Panc1 (cell line): ENCODE data around the gene MYO1E.

Source experiments
- POLR2AphosphoS5 ChIP-seq: IDR thresholded peaks from 2 replicates; pipeline ENCODE4 v1.6.1; 2012; ENCODE audit warnings: mild to moderate bottlenecking, low read depth, low read length, moderate library complexity
- SIN3A ChIP-seq: IDR thresholded peaks from 2 replicates; pipeline ENCODE4 v1.6.1; 2012; ENCODE audit warnings: low read depth, mild to moderate bottlenecking, low read length, moderate library complexity, borderline replicate concordance; ENCODE audit not compliant: insufficient read depth
- TCF7L2 ChIP-seq: IDR thresholded peaks from 2 replicates; pipeline ENCODE4 v1.6.1; 2011; ENCODE audit warnings: mild to moderate bottlenecking, low read depth, low read length, inconsistent platforms
- TF ChIP-seq, protein P1 (sequence below): fragments of 450-650 bp; IDR thresholded peaks from 2 replicates; pipeline ENCODE4 v1.5.1; 2017; ENCODE audit warnings: mild to moderate bottlenecking
- TF ChIP-seq, protein P2 (sequence below), 2 experiments: IDR thresholded peaks; 2 replicates each; pipeline ENCODE4 v1.6.1; 2011 to 2012; ENCODE audit warnings: low read depth in 2 of 2, control low read depth in 1 of 2, low read length in 1 of 2, mild to moderate bottlenecking in 1 of 2, moderate library complexity in 1 of 2; ENCODE audit not compliant: insufficient read depth in 1 of 2

DNA sequence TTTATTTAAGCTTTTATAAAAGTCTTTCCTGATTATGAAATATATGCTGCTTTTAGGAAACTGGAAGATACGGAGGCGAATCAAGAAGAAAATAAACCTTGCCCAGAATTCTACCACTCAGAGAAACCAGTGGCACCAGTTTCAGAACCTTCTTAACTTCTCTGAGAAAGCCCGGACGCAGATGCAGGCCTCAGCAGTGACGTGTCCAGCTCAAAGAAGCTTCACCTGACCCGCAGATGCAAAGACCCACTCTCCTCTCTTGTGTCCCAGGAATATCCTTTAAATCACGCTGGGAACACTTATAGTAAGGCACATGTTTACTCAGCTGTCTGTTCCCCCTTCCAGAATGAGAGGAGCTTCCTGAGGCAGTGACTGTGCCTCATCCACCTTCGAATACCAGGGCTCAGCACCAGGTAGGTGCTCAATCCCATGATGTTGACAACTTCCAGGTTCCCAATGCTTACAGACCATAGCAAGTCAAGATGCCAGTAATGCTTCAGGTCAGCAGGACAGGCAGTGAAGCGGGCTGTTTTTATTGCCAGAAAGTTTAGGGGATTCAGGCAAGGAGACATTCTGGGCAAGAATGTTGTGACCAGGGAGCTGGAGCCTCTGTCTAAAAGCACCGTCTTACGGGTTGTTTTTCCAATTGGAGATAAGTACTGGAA lies 205.9 kb downstream of the MYO1E start:
- TF ChIP-seq, protein P1, sequence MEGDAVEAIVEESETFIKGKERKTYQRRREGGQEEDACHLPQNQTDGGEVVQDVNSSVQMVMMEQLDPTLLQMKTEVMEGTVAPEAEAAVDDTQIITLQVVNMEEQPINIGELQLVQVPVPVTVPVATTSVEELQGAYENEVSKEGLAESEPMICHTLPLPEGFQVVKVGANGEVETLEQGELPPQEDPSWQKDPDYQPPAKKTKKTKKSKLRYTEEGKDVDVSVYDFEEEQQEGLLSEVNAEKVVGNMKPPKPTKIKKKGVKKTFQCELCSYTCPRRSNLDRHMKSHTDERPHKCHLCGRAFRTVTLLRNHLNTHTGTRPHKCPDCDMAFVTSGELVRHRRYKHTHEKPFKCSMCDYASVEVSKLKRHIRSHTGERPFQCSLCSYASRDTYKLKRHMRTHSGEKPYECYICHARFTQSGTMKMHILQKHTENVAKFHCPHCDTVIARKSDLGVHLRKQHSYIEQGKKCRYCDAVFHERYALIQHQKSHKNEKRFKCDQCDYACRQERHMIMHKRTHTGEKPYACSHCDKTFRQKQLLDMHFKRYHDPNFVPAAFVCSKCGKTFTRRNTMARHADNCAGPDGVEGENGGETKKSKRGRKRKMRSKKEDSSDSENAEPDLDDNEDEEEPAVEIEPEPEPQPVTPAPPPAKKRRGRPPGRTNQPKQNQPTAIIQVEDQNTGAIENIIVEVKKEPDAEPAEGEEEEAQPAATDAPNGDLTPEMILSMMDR, result no peak
- TF ChIP-seq POLR2AphosphoS5 (no peak), SIN3A (no peak), TCF7L2 (no peak)
- TF ChIP-seq, protein P2, sequence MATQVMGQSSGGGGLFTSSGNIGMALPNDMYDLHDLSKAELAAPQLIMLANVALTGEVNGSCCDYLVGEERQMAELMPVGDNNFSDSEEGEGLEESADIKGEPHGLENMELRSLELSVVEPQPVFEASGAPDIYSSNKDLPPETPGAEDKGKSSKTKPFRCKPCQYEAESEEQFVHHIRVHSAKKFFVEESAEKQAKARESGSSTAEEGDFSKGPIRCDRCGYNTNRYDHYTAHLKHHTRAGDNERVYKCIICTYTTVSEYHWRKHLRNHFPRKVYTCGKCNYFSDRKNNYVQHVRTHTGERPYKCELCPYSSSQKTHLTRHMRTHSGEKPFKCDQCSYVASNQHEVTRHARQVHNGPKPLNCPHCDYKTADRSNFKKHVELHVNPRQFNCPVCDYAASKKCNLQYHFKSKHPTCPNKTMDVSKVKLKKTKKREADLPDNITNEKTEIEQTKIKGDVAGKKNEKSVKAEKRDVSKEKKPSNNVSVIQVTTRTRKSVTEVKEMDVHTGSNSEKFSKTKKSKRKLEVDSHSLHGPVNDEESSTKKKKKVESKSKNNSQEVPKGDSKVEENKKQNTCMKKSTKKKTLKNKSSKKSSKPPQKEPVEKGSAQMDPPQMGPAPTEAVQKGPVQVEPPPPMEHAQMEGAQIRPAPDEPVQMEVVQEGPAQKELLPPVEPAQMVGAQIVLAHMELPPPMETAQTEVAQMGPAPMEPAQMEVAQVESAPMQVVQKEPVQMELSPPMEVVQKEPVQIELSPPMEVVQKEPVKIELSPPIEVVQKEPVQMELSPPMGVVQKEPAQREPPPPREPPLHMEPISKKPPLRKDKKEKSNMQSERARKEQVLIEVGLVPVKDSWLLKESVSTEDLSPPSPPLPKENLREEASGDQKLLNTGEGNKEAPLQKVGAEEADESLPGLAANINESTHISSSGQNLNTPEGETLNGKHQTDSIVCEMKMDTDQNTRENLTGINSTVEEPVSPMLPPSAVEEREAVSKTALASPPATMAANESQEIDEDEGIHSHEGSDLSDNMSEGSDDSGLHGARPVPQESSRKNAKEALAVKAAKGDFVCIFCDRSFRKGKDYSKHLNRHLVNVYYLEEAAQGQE (IDR thresholded peaks at IDR 0.05; ENCODE audit: insufficient read depth in 1 of 2, low read depth in 2 of 2, low read length in 1 of 2), result no peak
